CD4-positive, alpha-beta memory T cell (primary cell): ENCODE data around the gene KMT5C. TPM values are rescaled to one million over a fixed set of nuclear protein-coding genes. Genes with fewer than 3 reads are reported as not detected.

Source experiments
- CTCF ChIA-PET: fragments of 350-600 bp; sonication (Branson Sonifier 250); formaldehyde crosslinking; loops from one replicate; lab custom pipeline; 2021; ENCODE audit warnings: inconsistent platforms; ENCODE audit not compliant: partially characterized antibody; lab: Charles Lee
- POLR2A ChIA-PET: fragments of 350-600 bp; sonication (Branson Sonifier 250); formaldehyde crosslinking; loops from one replicate; lab custom pipeline; 2021; ENCODE audit not compliant: partially characterized antibody; lab: Charles Lee
- DNase-seq, 5 donors: peaks; one replicate each; pipeline versions ENCODE4 v3.0.0 to v3.0.0-alpha.2; 2020 to 2022; ENCODE audit warnings: mixed read lengths in 1 of 5
- H3K27ac ChIP-seq: one replicate; pipeline ENCODE4 v1.7.0; 2013; ENCODE audit warnings: low read depth, low read length
- H3K27me3 ChIP-seq: 2 replicates; pipeline ENCODE4 v1.7.0; 2013; ENCODE audit warnings: mild to moderate bottlenecking, low read length, moderate library complexity; ENCODE audit not compliant: insufficient read depth
- H3K36me3 ChIP-seq: 2 replicates; pipeline ENCODE4 v1.7.0; 2013; ENCODE audit warnings: mild to moderate bottlenecking, low read length, moderate library complexity; ENCODE audit not compliant: insufficient read depth
- H3K4me1 ChIP-seq: 2 replicates; pipeline ENCODE4 v1.7.0; 2013; ENCODE audit warnings: mild to moderate bottlenecking, low read length, moderate library complexity; ENCODE audit not compliant: insufficient read depth
- H3K4me3 ChIP-seq, 2 donors: one replicate each; pipeline ENCODE4 v1.7.0; 2013; ENCODE audit warnings: low read length in 2 of 2, mild to moderate bottlenecking in 1 of 2
- H3K9me3 ChIP-seq, 2 donors: one replicate each; pipeline ENCODE4 v1.7.0; 2013; ENCODE audit warnings: low read length in 2 of 2, control low read depth in 1 of 2; ENCODE audit not compliant: control insufficient read depth in 1 of 2
- H3K27ac Mint-ChIP-seq, 7 donors: one replicate each; pipeline ENCODE4 v1.8.0; 2020 to 2021; ENCODE audit warnings: mixed read lengths in 7 of 7, mild to moderate bottlenecking in 6 of 7, inconsistent platforms in 3 of 7, moderate library complexity in 3 of 7
- H3K27me3 Mint-ChIP-seq, 2 donors: one replicate each; pipeline ENCODE4 v1.8.0; 2020 to 2021; ENCODE audit warnings: mixed read lengths in 2 of 2
- H3K36me3 Mint-ChIP-seq, 2 donors: one replicate each; pipeline ENCODE4 v1.8.0; 2020 to 2021; ENCODE audit warnings: mixed read lengths in 2 of 2, inconsistent platforms in 1 of 2, mild to moderate bottlenecking in 1 of 2
- H3K4me1 Mint-ChIP-seq, 4 donors: one replicate each; pipeline ENCODE4 v1.8.0; 2020 to 2021; ENCODE audit warnings: mixed read lengths in 4 of 4, mild to moderate bottlenecking in 1 of 4
- H3K4me3 Mint-ChIP-seq, 8 donors: one replicate each; pipeline ENCODE4 v1.8.0; 2020 to 2021; ENCODE audit warnings: mixed read lengths in 8 of 8, mild to moderate bottlenecking in 7 of 8, moderate library complexity in 6 of 8, inconsistent platforms in 3 of 8
- H3K9me3 Mint-ChIP-seq, 8 donors: one replicate each; pipeline ENCODE4 v1.8.0; 2020 to 2021; ENCODE audit warnings: mixed read lengths in 8 of 8, mild to moderate bottlenecking in 5 of 8, inconsistent platforms in 3 of 8, moderate library complexity in 1 of 8
- intact Hi-C: fragments of 100-400 bp; cut with micrococcal nuclease; formaldehyde crosslinking; loops from one replicate; pipeline ENCODE4 v1.15.1; 2023
- polyA plus RNA-seq, 2 donors: library from polyadenylated mRNA; unstranded; fragments of 300-500 nt; fragmentation: Illumina TruSeq; gene quantifications; one replicate each; pipeline ENCODE4 v1.2.3, GENCODE V29; 2021
- total RNA-seq, 2 experiments: library from RNA; stranded (reverse); gene quantifications; one replicate each; pipeline ENCODE4 v1.2.3, GENCODE V29; 2021

The KMT5C gene
- total and polyA plus RNA-seq, 4 experiments from 2014 or later, result 0.60 to 23.5 (median 12.3) TPM

DNA sequence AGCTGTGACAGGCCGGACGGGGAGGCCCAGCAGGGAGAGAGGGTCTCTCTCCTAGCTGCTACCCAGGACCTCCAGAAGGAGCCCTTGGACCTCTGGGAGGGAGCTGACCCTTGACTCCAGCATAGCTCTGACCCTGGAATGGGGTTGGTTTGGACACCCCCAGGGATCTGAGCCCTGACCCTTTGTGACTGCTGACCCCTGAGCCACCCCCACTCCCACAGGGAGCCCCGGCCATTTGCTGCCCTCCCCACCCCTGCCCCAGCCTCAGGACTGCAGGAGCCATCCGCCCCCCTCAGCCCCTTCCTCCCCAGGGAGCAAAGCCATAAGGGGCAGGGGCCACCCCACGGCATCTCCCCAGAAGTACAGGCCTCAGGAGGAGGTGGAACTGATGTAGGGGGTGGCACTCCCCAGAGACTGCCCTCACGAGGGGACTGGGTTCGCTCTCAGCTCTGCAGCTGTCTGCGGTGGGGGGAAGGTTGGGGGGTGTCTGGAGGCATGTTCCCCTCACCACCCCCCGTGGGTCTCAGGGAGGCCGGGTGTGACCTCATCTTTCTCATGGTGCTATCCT is 7.8 kb downstream of the KMT5C start:
- no peak overlapping the region for H3K4me3 Mint-ChIP-seq
- Histone ChIP-seq H3K4me3 (no peak overlapping the region), H3K4me1 (no peaks in the 10 kb centered on the region), H3K36me3 (peaks cover 3% of the 10 kb centered on the region), H3K27me3 (peaks cover 14% of the 10 kb centered on the region), H3K9me3 (no peaks in the 10 kb centered on the region), H3K27ac (no peak overlapping the region)
- no peak for DNase-seq
- H3K36me3 Mint-ChIP-seq, result peaks cover 4 to 7% of the 10 kb centered on the region in 2 donors
- peaks cover 0 to 15% (median under 1%) of the 10 kb centered on the region in 4 donors for H3K4me1 Mint-ChIP-seq
- intact Hi-C loops, result no loop called here
- no peaks in the 10 kb centered on the region for H3K9me3 Mint-ChIP-seq
- CTCF ChIA-PET, result interaction anchor here (1.0 kb wide), 1 partner anchor 8 kb away, joined by 3 read pairs; no protein-coding TSS in a partner anchor
- POLR2A ChIA-PET, result interaction anchor here (1.8 to 3.1 kb wide), 2 partner anchors 8 to 59 kb away, joined by 3 to 10 read pairs; partner anchors contain the start of gene KMT5C
- H3K27ac Mint-ChIP-seq, result peak overlapping the region in 2 of 7 donors; percentile 70 to 75
- H3K27me3 Mint-ChIP-seq, result peaks cover 13 to 20% of the 10 kb centered on the region in 2 donors

DNA sequence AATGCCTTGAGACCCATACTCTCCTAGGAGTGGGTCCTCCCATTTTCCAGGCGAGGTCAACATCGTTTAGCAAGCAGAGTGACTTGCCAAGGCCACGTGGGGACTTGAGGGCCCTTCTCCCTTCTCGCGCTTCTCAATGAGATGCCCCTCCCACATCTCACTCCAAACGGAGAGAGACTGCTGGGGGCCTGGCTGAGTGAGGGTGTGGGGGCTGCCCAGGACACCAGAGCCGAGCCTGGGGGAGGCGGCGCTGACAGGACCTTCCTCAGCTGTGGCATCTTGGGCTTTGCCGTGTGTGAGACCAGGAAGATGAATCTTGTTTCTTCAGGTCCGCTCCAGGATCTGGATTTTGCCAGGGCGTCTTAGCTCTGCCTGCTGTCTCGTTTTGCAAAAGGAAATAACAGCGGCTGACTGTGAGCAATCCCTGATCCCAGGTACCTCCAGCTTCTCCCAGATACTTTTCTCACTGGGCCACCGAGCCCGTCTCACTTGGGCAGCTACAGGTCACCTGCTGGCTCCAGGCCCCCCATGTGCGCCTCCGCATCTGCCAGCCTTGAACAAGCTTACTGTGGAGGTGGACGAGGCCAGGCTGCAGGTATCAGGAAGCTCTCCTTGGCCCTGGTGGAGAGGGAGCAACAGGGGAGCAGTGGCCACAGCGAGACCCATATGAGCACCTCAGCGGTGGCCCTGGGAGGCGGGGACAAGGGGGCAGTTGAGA is 8.8 kb downstream of the KMT5C start:
- DNase-seq, result no peak
- no peak overlapping the region for H3K4me3 Mint-ChIP-seq
- peaks cover 23% of the 10 kb centered on the region for H3K27me3 ChIP-seq
- no peaks in the 10 kb centered on the region for H3K36me3 ChIP-seq
- no peak overlapping the region for H3K4me3 ChIP-seq
- H3K9me3 Mint-ChIP-seq, result no peaks in the 10 kb centered on the region
- intact Hi-C loops, result no loop called here
- H3K4me1 ChIP-seq, result peaks cover 8% of the 10 kb centered on the region
- H3K27ac ChIP-seq, result no peak overlapping the region
- no peak overlapping the region for H3K27ac Mint-ChIP-seq
- peaks cover 20 to 29% of the 10 kb centered on the region in 2 donors for H3K27me3 Mint-ChIP-seq
- no peaks in the 10 kb centered on the region for H3K9me3 ChIP-seq
- CTCF ChIA-PET, result interaction anchor here (0.7 to 1.8 kb wide), 2 partner anchors 9 to 131 kb away, joined by 3 to 7 read pairs; partner anchors contain the start of gene KMT5C
- POLR2A ChIA-PET, result interaction anchor here (1.1 to 3.1 kb wide), 3 partner anchors 9 to 59 kb away, joined by 3 to 10 read pairs (median 3); partner anchors contain the start of genes KMT5C and TMEM238
- peaks cover 2 to 24% (median 6%) of the 10 kb centered on the region in 4 donors for H3K4me1 Mint-ChIP-seq
- H3K36me3 Mint-ChIP-seq, result peaks cover 0 to 7% of the 10 kb centered on the region in 2 donors

DNA sequence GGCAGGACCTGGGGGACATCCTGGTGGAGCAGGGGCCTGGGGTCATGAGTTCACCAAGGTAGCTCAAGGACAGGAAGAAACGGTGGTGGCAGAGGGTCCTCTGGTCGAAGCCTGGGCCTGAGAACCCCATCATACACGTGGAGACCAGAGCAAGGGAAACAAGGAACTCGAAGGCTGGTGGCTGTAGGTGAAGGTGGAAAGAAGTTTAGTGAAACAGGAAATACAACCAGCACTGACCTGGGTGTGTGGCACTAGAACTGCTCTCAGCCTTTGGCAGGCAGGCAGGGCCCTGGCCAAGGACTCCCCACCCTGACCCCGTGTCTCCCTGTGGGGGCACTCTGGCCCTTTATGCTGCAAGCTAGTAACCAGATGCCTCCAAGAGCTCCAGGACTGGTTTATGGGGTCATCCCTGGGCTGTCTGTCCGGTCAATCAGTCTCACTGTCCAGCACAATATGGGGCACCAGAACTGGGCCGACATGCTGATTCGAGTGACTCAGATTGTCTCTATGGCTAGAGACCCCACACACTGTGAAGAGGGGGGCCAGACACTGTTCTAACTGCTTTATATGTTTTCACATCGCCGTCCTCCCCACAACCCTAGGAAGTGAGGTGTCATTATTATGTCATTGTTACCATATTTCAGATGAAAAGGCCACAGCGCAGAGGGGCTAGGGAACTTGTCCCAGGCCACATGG is 11.1 kb downstream of the KMT5C start:
- Mint-ChIP-seq H3K36me3 (no peaks in the 10 kb centered on the region), H3K4me1 (peaks cover 4 to 33% (median 8%) of the 10 kb centered on the region in 4 donors), H3K9me3 (no peaks in the 10 kb centered on the region), H3K27ac (peak overlapping the region in 2 of 7 donors; percentile 47 to 53), H3K27me3 (peaks cover 24 to 39% of the 10 kb centered on the region in 2 donors), H3K4me3 (peak overlapping the region in 1 of 8 donors; percentile 69)
- Histone ChIP-seq H3K4me3 (no peak overlapping the region), H3K27me3 (peaks cover 26% of the 10 kb centered on the region), H3K9me3 (no peaks in the 10 kb centered on the region), H3K4me1 (peaks cover 18% of the 10 kb centered on the region), H3K36me3 (no peaks in the 10 kb centered on the region), H3K27ac (no peak overlapping the region)
- intact Hi-C loops, result no loop called here
- ChIA-PET CTCF (interaction anchor here (1.8 kb wide), 1 partner anchor 12 kb away, joined by 7 read pairs; the partner anchor contains the start of gene KMT5C), POLR2A (interaction anchor here (0.9 to 1.6 kb wide), 2 partner anchors 12 to 68 kb away, joined by 3 to 7 read pairs; partner anchors contain the start of gene KMT5C)
- DNase-seq, result no peak

DNA sequence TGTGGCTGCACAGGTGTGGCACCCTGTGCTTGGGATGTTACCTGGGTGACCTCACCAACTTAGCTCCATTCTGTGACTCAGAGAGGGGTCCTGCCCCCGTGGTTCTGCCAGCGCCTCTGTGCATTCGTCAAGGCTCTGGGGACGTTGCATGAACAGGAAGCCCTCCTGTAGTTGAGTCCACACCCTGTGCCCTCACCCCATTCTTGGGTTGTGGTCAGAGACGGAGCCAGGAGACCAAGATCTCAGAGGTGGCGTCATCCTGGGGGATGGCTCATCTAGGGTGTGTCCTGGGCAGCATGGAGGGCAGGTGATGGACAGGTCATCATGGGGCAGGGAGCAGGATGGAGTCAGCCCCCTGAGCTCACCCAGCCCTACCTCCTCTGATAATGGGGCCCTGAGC is 12.4 kb downstream of the KMT5C start:
- Mint-ChIP-seq H3K4me1 (peaks cover 4 to 33% (median 8%) of the 10 kb centered on the region in 4 donors), H3K27ac (peak overlapping the region in 1 of 7 donors; percentile 38), H3K27me3 (peaks cover 25 to 41% of the 10 kb centered on the region in 2 donors), H3K4me3 (peak overlapping the region in 1 of 8 donors; percentile 84), H3K9me3 (no peaks in the 10 kb centered on the region), H3K36me3 (no peaks in the 10 kb centered on the region)
- no peaks in the 10 kb centered on the region for H3K36me3 ChIP-seq
- no peak overlapping the region for H3K27ac ChIP-seq
- intact Hi-C loops, result no loop called here
- H3K27me3 ChIP-seq, result peaks cover 26% of the 10 kb centered on the region
- no peaks in the 10 kb centered on the region for H3K9me3 ChIP-seq
- peaks cover 18% of the 10 kb centered on the region for H3K4me1 ChIP-seq
- POLR2A ChIA-PET, result interaction anchor here (0.9 to 2.9 kb wide), 2 partner anchors 13 to 28 kb away, joined by 3 to 15 read pairs; partner anchors contain the start of gene KMT5C
- CTCF ChIA-PET, result interaction anchor here (1.7 kb wide), 1 partner anchor 51 kb away, joined by 5 read pairs; no protein-coding TSS in a partner anchor
- no peak overlapping the region for H3K4me3 ChIP-seq
- DNase-seq, result peak in 1 of 5 donors; percentile 25

DNA sequence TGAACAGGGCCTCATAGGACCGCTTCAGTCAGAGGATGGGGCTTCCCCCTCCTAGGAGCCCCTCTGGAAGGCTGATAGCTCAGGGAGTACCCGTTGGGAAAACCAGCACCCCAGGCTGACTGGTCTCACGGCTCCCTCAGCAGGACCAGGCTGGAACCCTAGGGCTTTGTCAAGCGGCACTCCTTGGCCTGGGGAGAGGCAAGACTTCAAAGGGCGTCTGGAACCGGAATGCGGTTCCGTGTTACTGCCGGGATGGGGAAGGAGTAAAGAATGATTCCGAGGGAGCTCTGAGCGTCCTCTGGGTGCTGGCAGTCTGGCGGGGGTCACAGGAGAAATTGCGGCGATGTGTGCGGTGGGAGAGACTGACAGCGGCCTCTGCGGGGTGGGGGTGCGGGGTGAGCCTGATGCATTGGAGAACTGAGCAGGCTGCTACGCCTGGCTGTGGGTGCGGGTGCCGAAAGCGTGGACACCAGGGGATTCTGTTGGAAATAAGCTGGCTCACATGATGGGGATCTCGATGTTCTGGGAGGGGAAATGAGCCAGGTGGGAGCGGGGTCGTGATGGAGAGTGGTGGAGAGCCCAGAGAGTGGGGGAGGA is 13.0 kb downstream of the KMT5C start:
- ChIA-PET CTCF (interaction anchor here (1.7 kb wide), 1 partner anchor 51 kb away, joined by 5 read pairs; no protein-coding TSS in a partner anchor), POLR2A (interaction anchor here (2.9 kb wide), 1 partner anchor 14 kb away, joined by 15 read pairs; the partner anchor contains the start of gene KMT5C)
- peaks cover 18% of the 10 kb centered on the region for H3K4me1 ChIP-seq
- intact Hi-C loops, result no loop called here
- H3K36me3 ChIP-seq, result no peaks in the 10 kb centered on the region
- H3K9me3 Mint-ChIP-seq, result no peaks in the 10 kb centered on the region
- H3K27ac Mint-ChIP-seq, result peak overlapping the region in 3 of 7 donors; percentile 36 to 46 (median 38)
- no peaks in the 10 kb centered on the region for H3K9me3 ChIP-seq
- H3K4me3 ChIP-seq, result no peak overlapping the region
- H3K27me3 Mint-ChIP-seq, result peaks cover 30 to 47% of the 10 kb centered on the region in 2 donors
- peak overlapping the region in 6 of 8 donors; percentile 19 to 84 (median 57) for H3K4me3 Mint-ChIP-seq
- no peaks in the 10 kb centered on the region for H3K36me3 Mint-ChIP-seq
- DNase-seq, result no peak
- H3K27ac ChIP-seq, result no peak overlapping the region
- peaks cover 29% of the 10 kb centered on the region for H3K27me3 ChIP-seq
- H3K4me1 Mint-ChIP-seq, result peaks cover 4 to 33% (median 8%) of the 10 kb centered on the region in 4 donors

DNA sequence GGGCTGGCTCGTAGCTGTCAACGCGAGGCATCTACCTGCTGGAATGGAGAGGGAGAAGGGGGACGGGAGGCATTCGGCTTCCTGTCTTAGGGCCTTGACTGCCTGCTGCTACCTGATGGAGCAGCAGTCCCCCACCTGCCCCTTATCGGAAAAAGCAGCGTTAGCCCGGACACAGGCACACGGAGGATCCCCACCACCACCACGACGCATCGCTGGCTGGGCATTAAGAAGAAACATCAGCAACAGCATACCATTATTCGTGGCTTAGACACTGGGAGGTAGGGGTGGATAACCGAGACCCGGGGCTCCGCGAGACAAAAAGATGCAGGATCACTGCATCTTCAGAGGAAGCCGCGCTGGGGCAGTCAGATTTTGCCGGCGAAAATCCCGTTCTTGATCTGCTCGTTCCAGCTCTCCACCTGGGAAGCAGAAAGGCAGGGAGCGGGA is 13.7 kb downstream of the KMT5C start:
- ChIA-PET POLR2A (interaction anchor here (0.7 to 2.9 kb wide), 3 partner anchors 15 to 94 kb away, joined by 3 to 15 read pairs (median 4); partner anchors contain the start of genes KMT5C, PPP6R1 and TMEM238), CTCF (no interaction called here)
- Mint-ChIP-seq H3K4me1 (peaks cover 4 to 33% (median 8%) of the 10 kb centered on the region in 4 donors), H3K27ac (peak overlapping the region in 5 of 7 donors; percentile 25 to 82 (median 57)), H3K9me3 (no peaks in the 10 kb centered on the region), H3K4me3 (peak overlapping the region; percentile 66 to 84 (median 75)), H3K27me3 (peaks cover 30 to 47% of the 10 kb centered on the region in 2 donors), H3K36me3 (no peaks in the 10 kb centered on the region)
- Histone ChIP-seq H3K9me3 (no peaks in the 10 kb centered on the region), H3K27me3 (peaks cover 29% of the 10 kb centered on the region), H3K36me3 (no peaks in the 10 kb centered on the region), H3K27ac (no peak overlapping the region), H3K4me3 (peak overlapping the region in 1 of 2 donors; percentile 52), H3K4me1 (peaks cover 18% of the 10 kb centered on the region)
- intact Hi-C loops, result no loop called here
- DNase-seq, result no peak
